ENCODE data around the gene ESYT3.

The ESYT3 gene

GRCh38 chr3:138405486-138405885 is 28.9 kb upstream of the ESYT3 start:
- Histone ChIP-seq H3F3A (ENCODE audit: insufficient read depth, low read length) (no peaks in the 10 kb centered on the region), H3K9ac (ENCODE audit: low read length) (no peak overlapping the region), H4K20me1 (ENCODE audit: insufficient read depth, low read length) (no peaks in the 10 kb centered on the region), H3K4me2 (ENCODE audit: low read length) (no peak overlapping the region), H3K9me3 (ENCODE audit: low read length) (no peaks in the 10 kb centered on the region), H3K79me2 (ENCODE audit: insufficient read depth, low read length) (no peaks in the 10 kb centered on the region), H3K27me3 (ENCODE audit: insufficient read depth, low read length) (no peaks in the 10 kb centered on the region; the same call in 1 of the 2 replicates), H2AFZ (ENCODE audit: low read length) (no peak overlapping the region), H3K27ac (ENCODE audit: low read depth, low read length, poor library complexity, severe bottlenecking) (no peak overlapping the region), H3K4me1 (ENCODE audit: insufficient read depth, low read length, severe bottlenecking) (no peaks in the 10 kb centered on the region), H3K9me2 (ENCODE audit: low read depth, low read length) (no peaks in the 10 kb centered on the region), H3K36me3 (ENCODE audit: insufficient read depth, low read length) (no peaks in the 10 kb centered on the region), H3K4me3 (ENCODE audit: low read depth, low read length, poor library complexity, severe bottlenecking) (no peak overlapping the region)
- TF ChIP-seq EZH2 (IDR thresholded peaks at IDR 0.05; ENCODE audit: borderline replicate concordance, low read length) (no peak), CTCF (IDR thresholded peaks at IDR 0.05; ENCODE audit: low read length) (no peak)

GRCh38 chr3:138406606-138407005 is 27.8 kb upstream of the ESYT3 start:
- no peaks in the 10 kb centered on the region for H3K9me2 ChIP-seq (ENCODE audit: low read depth, low read length)

GRCh38 chr3:138407236-138407907 is 27.0 kb upstream of the ESYT3 start:
- Histone ChIP-seq H3K4me2 (ENCODE audit: low read length) (no peak overlapping the region), H3K36me3 (ENCODE audit: insufficient read depth, low read length) (no peaks in the 10 kb centered on the region), H4K20me1 (ENCODE audit: insufficient read depth, low read length) (no peaks in the 10 kb centered on the region), H3K9me3 (ENCODE audit: low read length) (no peaks in the 10 kb centered on the region), H3K4me3 (ENCODE audit: low read depth, low read length, poor library complexity, severe bottlenecking) (no peak overlapping the region), H3K4me1 (ENCODE audit: insufficient read depth, low read length, severe bottlenecking) (no peaks in the 10 kb centered on the region), H3F3A (ENCODE audit: insufficient read depth, low read length) (no peaks in the 10 kb centered on the region), H3K9me2 (ENCODE audit: low read depth, low read length) (no peaks in the 10 kb centered on the region), H3K79me2 (ENCODE audit: insufficient read depth, low read length) (no peaks in the 10 kb centered on the region), H3K27me3 (ENCODE audit: insufficient read depth, low read length) (no peaks in the 10 kb centered on the region; the same call in 1 of the 2 replicates), H2AFZ (ENCODE audit: low read length) (no peak overlapping the region), H3K9ac (ENCODE audit: low read length) (no peak overlapping the region), H3K27ac (ENCODE audit: low read depth, low read length, poor library complexity, severe bottlenecking) (no peak overlapping the region)
- TF ChIP-seq CTCF (IDR thresholded peaks at IDR 0.05; ENCODE audit: low read length) = no peak
- no peak for TF ChIP-seq EZH2 (IDR thresholded peaks at IDR 0.05; ENCODE audit: borderline replicate concordance, low read length)

More at GRCh38 chr3:138406606-138407005, 27.8 kb upstream of the ESYT3 start:
- H3K4me3 ChIP-seq (ENCODE audit: low read depth, low read length, poor library complexity, severe bottlenecking) = no peak overlapping the region
- no peaks in the 10 kb centered on the region for H3K79me2 ChIP-seq (ENCODE audit: insufficient read depth, low read length)
- no peak overlapping the region for H2AFZ ChIP-seq (ENCODE audit: low read length)
- TF ChIP-seq CTCF (IDR thresholded peaks at IDR 0.05; ENCODE audit: low read length) = no peak
- TF ChIP-seq EZH2 (IDR thresholded peaks at IDR 0.05; ENCODE audit: borderline replicate concordance, low read length) = no peak
- no peaks in the 10 kb centered on the region for H3K9me3 ChIP-seq (ENCODE audit: low read length)
- H3K4me2 ChIP-seq (ENCODE audit: low read length) = no peak overlapping the region
- H4K20me1 ChIP-seq (ENCODE audit: insufficient read depth, low read length) = no peaks in the 10 kb centered on the region
- H3K36me3 ChIP-seq (ENCODE audit: insufficient read depth, low read length) = no peaks in the 10 kb centered on the region
- H3K27me3 ChIP-seq (ENCODE audit: insufficient read depth, low read length) = no peaks in the 10 kb centered on the region; the same call in 1 of the 2 replicates
- H3K27ac ChIP-seq (ENCODE audit: low read depth, low read length, poor library complexity, severe bottlenecking) = no peak overlapping the region
- H3F3A ChIP-seq (ENCODE audit: insufficient read depth, low read length) = no peaks in the 10 kb centered on the region
- no peaks in the 10 kb centered on the region for H3K4me1 ChIP-seq (ENCODE audit: insufficient read depth, low read length, severe bottlenecking)
- H3K9ac ChIP-seq (ENCODE audit: low read length) = no peak overlapping the region

All from OCI-LY1 (cell line).